Vagina (tissue), 2 donors: Measurements from ENCODE around the gene ABCB4.

Experiments used
- CTCF ChIP-seq, 3 experiments: fragments of 450-650 bp in 2 of 3; fragments of 200-600 bp in 1 of 3; sonication (generic) in 1 of 3; IDR thresholded peaks; one replicate each; pipeline ENCODE4 v1.5.1; 2017 to 2019; ENCODE audit warnings: antibody characterized with exemption in 3 of 3, mild to moderate bottlenecking in 2 of 3, moderate library complexity in 2 of 3
- POLR2A ChIP-seq, 2 donors: fragments of 450-650 bp; IDR thresholded peaks; one replicate each; pipeline ENCODE4 v1.6.1; 2017; ENCODE audit warnings: antibody characterized with exemption in 2 of 2, mild to moderate bottlenecking in 2 of 2, moderate library complexity in 2 of 2
- POLR2AphosphoS5 ChIP-seq, 2 donors: sonication (generic); formaldehyde crosslinking; IDR thresholded peaks; one replicate each; pipeline ENCODE4 v1.9.0; 2017; ENCODE audit warnings: antibody characterized with exemption in 2 of 2, mild to moderate bottlenecking in 2 of 2, low read depth in 1 of 2; ENCODE audit not compliant: insufficient read depth in 1 of 2

DNA sequence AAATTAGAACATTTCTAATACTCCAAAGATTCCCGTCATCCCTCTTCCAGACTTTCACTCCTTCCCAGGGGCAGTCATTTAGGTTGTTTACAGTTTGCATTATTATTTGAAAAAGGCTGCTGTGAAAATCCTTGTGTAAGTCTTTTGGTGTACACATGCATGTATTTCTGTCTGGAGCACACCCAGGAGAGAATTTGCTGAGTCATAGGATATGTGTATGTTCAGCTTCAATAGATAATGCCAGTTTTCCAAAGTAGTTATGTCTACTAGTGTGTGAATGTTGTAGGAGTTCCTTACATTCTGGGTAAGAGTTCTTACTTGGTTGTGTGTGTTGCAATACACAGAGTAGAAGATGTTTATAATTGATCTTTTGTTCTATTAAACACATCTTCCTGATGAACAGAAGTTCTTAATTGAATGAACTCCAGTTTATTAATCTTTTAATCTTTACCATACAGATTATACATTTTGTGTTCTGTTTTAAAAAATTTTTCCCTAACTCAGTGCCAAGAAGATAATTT lies 104.8 kb downstream of the ABCB4 start:
- no peak for TF ChIP-seq POLR2A (IDR thresholded peaks at IDR 0.05)
- TF ChIP-seq CTCF (IDR thresholded peaks at IDR 0.05): no peak
- TF ChIP-seq POLR2AphosphoS5 (IDR thresholded peaks at IDR 0.05; ENCODE audit: insufficient read depth in 1 of 2, low read depth in 1 of 2): no peak
